T-helper 1 cell (primary cell): ENCODE results near the gene MYO5B.

ENCODE experiments used
- DNase-seq, 5 donors: peaks; one replicate each; pipeline ENCODE4 v3.0.0-alpha.2; 2012 to 2020

The MYO5B gene

GRCh38 chr18:49875783-49876182, 319.2 kb downstream of the MYO5B start:
- no peak for DNase-seq

- DNase-seq, result no peak
These were observed 319.8 kb downstream of the MYO5B start for GRCh38 chr18:49875155-49875554.

- DNase-seq, result no peak
These were observed 320.7 kb downstream of the MYO5B start for GRCh38 chr18:49874238-49874637.

- DNase-seq, result no peak
These were observed 325.6 kb downstream of the MYO5B start for GRCh38 chr18:49869354-49869753.

- no peak for DNase-seq
These were observed 328.3 kb downstream of the MYO5B start for GRCh38 chr18:49866680-49867079.

- no peak for DNase-seq
These were observed 329.5 kb downstream of the MYO5B start for GRCh38 chr18:49865401-49865800.

GRCh38 chr18:49863769-49864621, 331.0 kb downstream of the MYO5B start:
- DNase-seq, result no peak

GRCh38 chr18:49862656-49863385, 332.1 kb downstream of the MYO5B start:
- DNase-seq, result no peak

GRCh38 chr18:49861659-49862058, 333.3 kb downstream of the MYO5B start:
- DNase-seq, result no peak

- DNase-seq, result no peak
These were observed 335.2 kb downstream of the MYO5B start for GRCh38 chr18:49859725-49860124.

- no peak for DNase-seq
These were observed 336.0 kb downstream of the MYO5B start for GRCh38 chr18:49859021-49859359.

GRCh38 chr18:49858309-49859020, 336.5 kb downstream of the MYO5B start:
- DNase-seq, result peak in 4 of 5 donors; percentile 26 to 49 (median 42)

- no peak for DNase-seq
These were observed 337.2 kb downstream of the MYO5B start for GRCh38 chr18:49857708-49858107.

- no peak for DNase-seq
These were observed 338.5 kb downstream of the MYO5B start for GRCh38 chr18:49856496-49856895.

- no peak for DNase-seq
These were observed 339.1 kb downstream of the MYO5B start for GRCh38 chr18:49855711-49856415.

- DNase-seq, result no peak
These were observed 340.3 kb downstream of the MYO5B start for GRCh38 chr18:49854681-49855080.

GRCh38 chr18:49853436-49853835, 341.5 kb downstream of the MYO5B start:
- DNase-seq, result no peak

GRCh38 chr18:49853011-49853410, 341.9 kb downstream of the MYO5B start:
- no peak for DNase-seq

GRCh38 chr18:49851624-49852023, 343.3 kb downstream of the MYO5B start:
- DNase-seq, result no peak

GRCh38 chr18:49850636-49851035, 344.3 kb downstream of the MYO5B start:
- DNase-seq, result no peak

- no peak for DNase-seq
These were observed 345.4 kb downstream of the MYO5B start for GRCh38 chr18:49849331-49850217.

GRCh38 chr18:49848115-49848514, 346.8 kb downstream of the MYO5B start:
- DNase-seq, result no peak
